Activated naive CD8-positive, alpha-beta T cell treated with anti-CD3 and anti-CD28 coated beads for 36 hours (primary cell): ENCODE measurements around the gene LRRC37B. TPM values are rescaled to one million over a fixed set of nuclear protein-coding genes. Genes with fewer than 3 reads are reported as not detected.
"Not testable (repeated sequence)": the region's sequence is repeated elsewhere in the genome, so short reads cannot be mapped to it uniquely, and the experiment has no call there.

Experiments
- DNase-seq: peaks from one replicate; pipeline ENCODE4 v3.0.0; 2021
- H3K27ac Mint-ChIP-seq: one replicate; pipeline ENCODE4 v1.8.0; 2022; ENCODE audit warnings: mild to moderate bottlenecking, moderate library complexity, mixed read lengths
- H3K27me3 Mint-ChIP-seq: one replicate; pipeline ENCODE4 v1.8.0; 2022; ENCODE audit warnings: mild to moderate bottlenecking, mixed read lengths
- H3K36me3 Mint-ChIP-seq: one replicate; pipeline ENCODE4 v1.8.0; 2021; ENCODE audit warnings: mild to moderate bottlenecking, mixed read lengths
- H3K4me1 Mint-ChIP-seq: one replicate; pipeline ENCODE4 v1.8.0; 2021; ENCODE audit warnings: mixed read lengths
- H3K4me3 Mint-ChIP-seq: one replicate; pipeline ENCODE4 v1.8.0; 2022; ENCODE audit warnings: mild to moderate bottlenecking, moderate library complexity, mixed read lengths
- H3K9me3 Mint-ChIP-seq: one replicate; pipeline ENCODE4 v1.8.0; 2022; ENCODE audit warnings: mixed read lengths
- total RNA-seq, 2 experiments: library from RNA; stranded (reverse); gene quantifications; one replicate each; pipeline ENCODE4 v1.2.3, GENCODE V29; 2021

Gene LRRC37B
- total RNA-seq, 2 experiments from 2014 or later = 11.3 to 12.2 TPM

DNA sequence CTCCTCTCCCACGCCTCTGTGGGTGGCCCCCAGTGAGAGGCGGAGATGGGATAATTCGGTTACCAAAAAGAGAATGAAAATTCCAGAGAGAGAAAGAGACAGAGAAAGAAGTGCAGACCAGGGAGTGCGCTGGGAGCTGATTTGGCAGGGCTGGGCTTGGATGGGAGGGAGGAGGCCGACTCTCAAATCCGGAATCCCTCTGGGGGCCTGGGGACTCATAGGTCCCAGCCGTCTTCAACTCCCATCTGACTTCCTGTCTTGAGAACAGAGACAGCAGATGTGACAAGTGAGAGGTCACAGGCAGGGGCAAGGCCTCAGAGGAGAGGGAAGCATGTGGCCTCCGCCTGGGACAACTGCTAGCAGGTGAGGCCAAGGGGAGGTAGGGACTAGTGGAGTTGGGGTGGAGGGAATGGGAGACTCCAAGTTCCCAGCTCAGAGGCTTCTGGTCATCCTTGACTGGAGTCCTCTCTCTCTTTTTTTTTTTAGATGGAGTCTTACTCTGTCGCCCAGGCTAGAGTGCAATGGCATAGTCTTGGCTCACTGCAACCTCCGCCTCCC is 59.0 kb downstream of the LRRC37B start:
- not testable (repeated sequence) for H3K36me3 Mint-ChIP-seq, H3K4me1 Mint-ChIP-seq, H3K27ac Mint-ChIP-seq, H3K4me3 Mint-ChIP-seq, H3K27me3 Mint-ChIP-seq, DNase-seq, H3K9me3 Mint-ChIP-seq

DNA sequence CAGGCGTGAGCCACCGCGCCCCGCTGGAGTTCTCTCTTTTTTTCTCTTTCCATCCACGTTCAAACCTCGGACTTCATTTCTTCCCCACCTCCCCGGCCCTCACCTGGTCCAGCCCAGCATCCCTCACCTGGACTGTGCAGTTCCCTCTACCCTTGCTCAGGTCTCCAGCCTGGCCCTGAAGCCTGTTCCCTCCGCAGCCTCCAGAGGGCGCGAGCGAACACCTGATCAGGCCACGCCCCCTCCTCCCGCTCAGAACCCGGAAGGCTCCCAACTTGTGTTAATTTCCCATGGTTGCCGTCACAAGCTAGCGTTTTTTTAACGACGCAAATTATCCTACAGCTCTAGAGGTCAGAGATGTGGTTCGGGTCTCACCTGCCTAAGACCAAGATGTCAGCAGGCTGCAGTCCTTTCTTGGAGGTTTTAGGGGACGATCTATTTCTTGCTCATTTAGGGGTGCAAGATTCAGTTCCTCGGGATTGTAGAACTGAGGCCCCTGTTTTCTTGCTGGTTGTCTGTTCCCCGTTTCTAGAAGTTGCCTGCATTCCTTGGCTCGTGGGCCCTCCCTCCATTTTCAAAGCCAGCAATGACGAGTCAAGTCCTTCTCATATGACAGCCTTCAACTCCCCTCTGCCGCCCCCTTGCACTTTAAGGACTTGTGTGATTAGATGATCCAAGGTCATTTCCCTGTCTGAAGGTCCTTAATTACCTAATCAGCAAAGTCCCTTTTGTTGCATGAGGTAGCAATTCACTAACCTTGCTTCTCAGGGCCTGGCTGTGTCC is 59.9 kb downstream of the LRRC37B start:
- H3K27me3 Mint-ChIP-seq, H3K36me3 Mint-ChIP-seq, H3K4me1 Mint-ChIP-seq, H3K9me3 Mint-ChIP-seq: not testable (repeated sequence)
- Mint-ChIP-seq H3K4me3 (peak overlapping the region; percentile 18), H3K27ac (peak overlapping the region; percentile 51)
- DNase-seq = peak; percentile 65

GRCh38 chr17:32069067-32069466 is 61.9 kb downstream of the LRRC37B start:
- not testable (repeated sequence) for H3K4me1 Mint-ChIP-seq, H3K4me3 Mint-ChIP-seq, H3K36me3 Mint-ChIP-seq, DNase-seq, H3K27ac Mint-ChIP-seq, H3K27me3 Mint-ChIP-seq, H3K9me3 Mint-ChIP-seq

GRCh38 chr17:32071961-32072360 is 64.8 kb downstream of the LRRC37B start:
- DNase-seq, H3K27ac Mint-ChIP-seq: not testable (repeated sequence)

DNA sequence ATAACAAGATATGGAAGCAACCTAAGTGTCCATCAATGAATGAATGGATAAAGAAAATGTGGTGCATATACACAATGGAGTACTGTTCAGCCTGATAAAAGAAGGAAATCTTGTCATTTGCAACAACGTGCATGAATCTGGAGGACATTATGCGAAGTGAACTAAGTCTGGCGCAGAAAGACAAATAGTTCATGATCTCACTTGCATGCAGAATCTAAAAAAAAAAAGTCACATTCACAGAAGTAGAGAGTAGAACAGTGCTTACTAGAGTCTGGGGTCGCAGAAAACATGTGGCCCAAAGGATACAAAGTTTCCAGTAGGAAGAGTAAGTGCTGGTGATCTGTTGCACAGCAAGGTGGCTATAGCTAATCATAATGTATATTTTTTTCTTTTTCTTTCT is 65.9 kb downstream of the LRRC37B start:
- H3K27me3 Mint-ChIP-seq, H3K4me1 Mint-ChIP-seq, H3K9me3 Mint-ChIP-seq, H3K4me3 Mint-ChIP-seq, DNase-seq, H3K36me3 Mint-ChIP-seq, H3K27ac Mint-ChIP-seq: not testable (repeated sequence)

More at GRCh38 chr17:32071961-32072360, 64.8 kb downstream of the LRRC37B start:
- H3K36me3 Mint-ChIP-seq, H3K9me3 Mint-ChIP-seq, H3K4me3 Mint-ChIP-seq, H3K4me1 Mint-ChIP-seq, H3K27me3 Mint-ChIP-seq: not testable (repeated sequence)

DNA sequence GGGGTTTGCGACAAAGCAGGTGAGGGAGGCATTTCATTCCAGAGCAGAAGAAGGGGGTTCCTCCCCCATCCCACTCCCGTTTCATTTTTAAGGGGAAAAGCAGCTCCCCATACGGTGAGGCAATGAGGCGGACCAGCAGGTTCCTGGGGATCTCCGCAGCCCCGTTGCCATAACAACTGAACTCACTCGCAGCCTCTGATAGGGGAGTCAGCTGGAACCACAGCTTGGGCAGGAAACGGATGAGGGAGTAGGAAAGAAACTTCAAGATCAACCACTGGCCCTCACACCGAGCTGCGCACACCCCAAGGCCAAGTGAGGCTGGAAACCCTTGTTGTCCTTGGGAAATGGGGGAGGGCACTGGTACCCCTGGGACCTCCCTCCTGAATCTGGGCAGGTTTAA is 72.6 kb downstream of the LRRC37B start:
- not testable (repeated sequence) for H3K9me3 Mint-ChIP-seq, H3K27me3 Mint-ChIP-seq, H3K36me3 Mint-ChIP-seq, H3K4me1 Mint-ChIP-seq
- peak overlapping the region; percentile 74 for H3K4me3 Mint-ChIP-seq
- peak overlapping the region; percentile 95 for H3K27ac Mint-ChIP-seq
- peak; percentile 81 for DNase-seq

GRCh38 chr17:32083550-32083979 is 76.4 kb downstream of the LRRC37B start:
- not testable (repeated sequence) for H3K27me3 Mint-ChIP-seq, H3K36me3 Mint-ChIP-seq, H3K4me1 Mint-ChIP-seq, DNase-seq, H3K9me3 Mint-ChIP-seq
- Mint-ChIP-seq H3K4me3 (peak overlapping the region; percentile 61), H3K27ac (peak overlapping the region; percentile 34)

DNA sequence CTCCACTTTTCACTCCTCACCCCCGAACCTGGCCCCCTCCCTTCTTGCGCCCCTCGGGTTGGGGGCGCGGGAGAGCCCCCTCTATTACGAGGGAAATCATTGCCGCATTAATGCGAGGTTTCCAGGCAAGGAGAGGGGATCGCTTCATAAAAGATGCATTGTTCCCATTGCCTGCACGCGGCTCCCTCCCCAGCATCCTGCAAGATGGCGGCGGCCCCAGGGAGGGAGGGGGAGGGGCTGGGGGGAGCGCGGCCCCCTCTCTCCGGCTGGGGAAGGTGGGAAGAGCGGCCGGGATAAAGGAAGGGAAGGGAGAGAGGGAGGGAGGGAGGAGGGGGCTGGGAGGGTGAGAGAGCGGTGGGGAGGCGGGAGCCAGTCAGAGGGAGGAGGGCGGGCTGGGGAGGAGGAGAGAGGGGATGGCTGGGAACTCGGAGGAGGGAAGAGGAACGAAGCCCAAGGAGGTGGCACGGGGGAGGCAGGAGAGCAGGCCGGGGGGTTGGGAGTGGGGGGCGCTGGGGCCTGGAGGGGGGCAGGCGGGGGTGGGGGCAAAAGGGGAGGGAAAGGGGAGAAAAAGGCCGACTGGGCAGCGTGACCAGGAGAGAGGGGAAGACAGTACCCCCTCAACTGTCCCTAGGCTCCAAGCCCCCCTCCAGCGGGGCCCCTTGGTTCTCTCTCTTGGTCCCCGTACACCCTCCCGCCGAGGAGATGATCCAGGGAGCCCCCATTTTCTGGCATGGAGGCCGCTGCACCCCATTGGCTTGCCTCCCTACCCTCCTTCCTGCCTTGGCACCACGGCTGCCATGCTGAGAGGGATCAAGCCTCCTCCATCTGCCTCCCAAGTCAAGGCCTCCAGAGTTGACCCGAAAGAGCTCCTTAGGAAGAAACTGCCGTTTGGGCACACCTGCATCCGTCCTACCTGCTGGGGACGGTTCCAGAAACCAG is 77.1 kb downstream of the LRRC37B start:
- not testable (repeated sequence) for H3K9me3 Mint-ChIP-seq, H3K4me3 Mint-ChIP-seq, H3K36me3 Mint-ChIP-seq, H3K4me1 Mint-ChIP-seq, DNase-seq, H3K27me3 Mint-ChIP-seq
- peak overlapping the region; percentile 63 for H3K27ac Mint-ChIP-seq

DNA sequence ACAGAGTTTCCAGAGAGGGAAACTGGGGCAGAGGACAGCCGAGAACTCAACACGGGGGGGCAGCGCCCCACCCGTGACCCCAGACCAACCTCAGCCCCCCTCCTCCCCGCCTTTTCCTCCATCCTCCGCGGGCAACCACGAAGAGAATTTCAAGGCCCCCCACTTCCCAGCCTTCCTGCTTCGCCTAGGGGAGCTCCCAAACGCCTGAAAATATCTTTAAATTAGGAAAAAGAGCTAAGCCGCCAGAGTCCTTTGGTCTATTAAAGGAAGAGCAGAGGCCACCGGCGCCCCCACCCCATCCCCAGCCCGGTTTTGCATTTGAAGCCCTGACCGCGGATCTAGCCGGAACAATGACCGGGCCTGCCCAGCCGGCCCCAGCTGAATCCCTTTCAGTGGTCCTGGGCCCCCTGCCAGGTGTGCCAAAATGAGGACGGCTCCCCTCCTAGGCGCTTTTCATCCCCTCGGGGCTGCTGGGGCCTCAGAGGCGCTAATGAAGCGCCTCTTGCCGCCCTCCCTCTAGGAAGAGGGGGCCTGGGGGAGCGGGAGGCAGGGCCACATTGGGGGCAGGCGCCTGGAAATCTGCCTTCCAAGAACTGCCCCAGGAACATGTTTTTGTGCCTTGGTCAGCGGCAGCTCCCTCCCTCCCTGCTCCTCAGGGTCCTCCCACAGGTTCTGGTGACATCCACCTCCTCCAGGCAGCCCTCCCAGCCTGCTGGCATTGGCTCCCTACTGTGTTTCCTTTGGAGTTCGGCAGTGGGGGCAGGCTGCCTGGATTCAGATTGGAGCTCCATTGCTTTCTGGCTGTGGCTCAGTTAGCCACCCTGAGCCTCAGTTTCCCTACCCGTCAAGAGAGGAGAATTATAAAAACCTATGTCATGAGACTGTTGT is 78.0 kb downstream of the LRRC37B start:
- H3K36me3 Mint-ChIP-seq, H3K27me3 Mint-ChIP-seq, H3K4me1 Mint-ChIP-seq, H3K4me3 Mint-ChIP-seq, H3K9me3 Mint-ChIP-seq, DNase-seq: not testable (repeated sequence)
- peak overlapping the region; percentile 63 for H3K27ac Mint-ChIP-seq

GRCh38 chr17:32086833-32087232 is 79.7 kb downstream of the LRRC37B start:
- not testable (repeated sequence) for H3K4me1 Mint-ChIP-seq, H3K36me3 Mint-ChIP-seq, H3K4me3 Mint-ChIP-seq, H3K27ac Mint-ChIP-seq, H3K27me3 Mint-ChIP-seq, H3K9me3 Mint-ChIP-seq, DNase-seq

DNA sequence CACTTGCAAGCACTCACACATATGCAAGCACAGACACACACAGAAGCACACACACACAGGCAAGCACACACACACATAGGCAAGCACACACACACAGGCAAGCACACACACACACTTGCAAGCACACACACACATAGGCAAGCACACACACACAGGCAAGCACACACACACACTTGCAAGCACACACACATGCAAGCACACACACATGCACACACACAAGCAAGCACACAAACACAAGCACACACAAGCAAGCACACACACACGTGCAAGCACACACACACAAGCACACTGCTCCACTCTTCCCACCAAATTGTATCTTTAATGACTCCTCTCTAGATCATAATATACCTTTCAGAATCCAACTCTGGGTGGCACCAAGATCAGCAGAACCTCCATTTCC is 84.9 kb downstream of the LRRC37B start:
- not testable (repeated sequence) for H3K4me1 Mint-ChIP-seq, DNase-seq, H3K27ac Mint-ChIP-seq, H3K9me3 Mint-ChIP-seq, H3K36me3 Mint-ChIP-seq, H3K4me3 Mint-ChIP-seq, H3K27me3 Mint-ChIP-seq

- no peaks in the 10 kb centered on the region for H3K9me3 Mint-ChIP-seq
- H3K27ac Mint-ChIP-seq = no peak overlapping the region
- DNase-seq = no peak
These were observed 92.5 kb downstream of the LRRC37B start for GRCh38 chr17:32099686-32100085.

GRCh38 chr17:32100323-32100722 is 93.1 kb downstream of the LRRC37B start:
- H3K9me3 Mint-ChIP-seq, H3K27ac Mint-ChIP-seq, H3K4me3 Mint-ChIP-seq, H3K27me3 Mint-ChIP-seq, H3K36me3 Mint-ChIP-seq, DNase-seq: not testable (repeated sequence)
- H3K4me1 Mint-ChIP-seq = peaks cover 17% of the 10 kb centered on the region

More at GRCh38 chr17:32099686-32100085, 92.5 kb downstream of the LRRC37B start:
- Mint-ChIP-seq H3K36me3 (no peaks in the 10 kb centered on the region), H3K4me3 (no peak overlapping the region), H3K27me3 (no peaks in the 10 kb centered on the region), H3K4me1 (peaks cover 12% of the 10 kb centered on the region)

DNA sequence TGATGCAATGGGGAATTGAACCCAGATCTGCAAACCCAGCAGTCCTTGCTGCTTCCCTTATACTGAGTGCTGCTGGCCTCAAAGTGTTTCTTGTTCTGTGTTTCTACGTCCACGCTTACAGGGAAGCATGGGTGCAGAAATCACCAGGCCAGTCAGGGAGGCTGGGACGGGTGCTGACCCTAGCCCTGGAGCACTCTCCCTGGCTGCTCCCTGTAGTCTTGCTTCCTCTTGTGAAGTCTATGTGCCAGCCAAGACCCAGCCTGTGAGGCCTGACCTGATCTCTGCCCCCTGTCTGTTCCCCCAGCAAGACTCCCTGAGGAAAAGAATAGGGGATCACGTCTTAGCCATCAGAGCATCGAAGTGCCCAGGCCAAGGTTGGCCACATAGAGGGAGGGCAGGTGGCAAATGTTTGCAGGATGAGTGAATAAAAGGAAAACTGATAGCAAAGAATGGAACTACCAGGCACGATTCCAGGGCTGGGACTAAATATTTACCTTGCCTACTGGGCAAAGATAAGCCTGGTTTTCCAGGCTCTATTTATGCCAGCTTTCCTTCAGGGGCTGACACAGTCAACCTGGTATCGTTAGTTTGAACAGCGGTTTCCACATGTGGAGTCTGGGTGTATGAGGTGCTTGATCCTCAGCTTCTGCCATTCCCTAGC is 93.9 kb downstream of the LRRC37B start:
- Mint-ChIP-seq H3K27me3 (no peaks in the 10 kb centered on the region), H3K4me3 (no peak overlapping the region), H3K27ac (no peak overlapping the region), H3K4me1 (peaks cover 19% of the 10 kb centered on the region), H3K36me3 (no peaks in the 10 kb centered on the region), H3K9me3 (no peaks in the 10 kb centered on the region)
- no peak for DNase-seq
